ENCODE measurements around the gene NEBL.

- TF ChIP-seq CTCF (IDR thresholded peaks at IDR 0.05), result no peak
- no peak for TF ChIP-seq POLR2A (IDR thresholded peaks at IDR 0.05)
These were observed 118.9 kb downstream of the NEBL start for GRCh38 chr10:20778008-20778757.

Measured in right lobe of liver (tissue), 4 donors.